CD4-positive, alpha-beta T cell (primary cell): ENCODE data around the gene ABITRAM. TPM values are rescaled to one million over a fixed set of nuclear protein-coding genes. Genes with fewer than 3 reads are reported as not detected.

Source experiments
- ATAC-seq: fragments of 200-7000 bp; cut with Tn5 transposase; one replicate; pipeline ENCODE4 v1.10.0; 2022; ENCODE audit warnings: mild to moderate bottlenecking; ENCODE audit not compliant: poor library complexity
- CTCF ChIA-PET: fragments of 350-600 bp; sonication (Branson Sonifier 250); formaldehyde crosslinking; loops from one replicate; lab custom pipeline; 2021; ENCODE audit warnings: antibody characterized with exemption, inconsistent platforms; lab: Charles Lee
- POLR2A ChIA-PET: fragments of 350-600 bp; sonication (Branson Sonifier 250); formaldehyde crosslinking; loops from one replicate; lab custom pipeline; 2021; ENCODE audit warnings: antibody characterized with exemption, inconsistent platforms; lab: Charles Lee
- DNase-seq, 14 experiments: peaks; one replicate each; pipeline ENCODE4 v3.0.0-alpha.2; 2013 to 2020; ENCODE audit warnings: mixed read lengths in 2 of 14
- H3K27ac ChIP-seq, 2 donors: one replicate each; pipeline versions ENCODE4 v1.5.1 to v1.7.0; 2013; ENCODE audit warnings: low read length in 2 of 2, low read depth in 1 of 2, mild to moderate bottlenecking in 1 of 2
- H3K27me3 ChIP-seq, 2 experiments: 1 replicate in 1 of 2; 2 replicates in 1 of 2; pipeline versions ENCODE4 v1.6.1 to v1.7.0; 2013; ENCODE audit warnings: low read length in 2 of 2, control low read depth in 1 of 2, mild to moderate bottlenecking in 1 of 2, moderate library complexity in 1 of 2; ENCODE audit not compliant: insufficient read depth in 2 of 2, control insufficient read depth in 1 of 2
- H3K36me3 ChIP-seq: one replicate; pipeline ENCODE4 v1.6.1; 2013; ENCODE audit warnings: low read length, control low read depth; ENCODE audit not compliant: insufficient read depth
- H3K4me1 ChIP-seq: one replicate; pipeline ENCODE4 v1.6.1; 2013; ENCODE audit warnings: low read length, control low read depth; ENCODE audit not compliant: insufficient read depth
- H3K4me3 ChIP-seq: one replicate; pipeline ENCODE4 v1.5.1; 2013; ENCODE audit warnings: mild to moderate bottlenecking, low read length, moderate library complexity
- H3K9me3 ChIP-seq, 2 experiments: 1 replicate in 1 of 2; 2 replicates in 1 of 2; pipeline versions ENCODE4 v1.6.1 to v1.7.0; 2013; ENCODE audit warnings: low read length in 2 of 2, mild to moderate bottlenecking in 2 of 2, control low read depth in 1 of 2, moderate library complexity in 1 of 2; ENCODE audit not compliant: control insufficient read depth in 1 of 2, insufficient read depth in 1 of 2
- H3K27ac Mint-ChIP-seq: one replicate; pipeline ENCODE4 v1.8.0; 2020; ENCODE audit warnings: mixed read lengths
- H3K27me3 Mint-ChIP-seq: one replicate; pipeline ENCODE4 v1.8.0; 2021; ENCODE audit warnings: mixed read lengths
- H3K36me3 Mint-ChIP-seq: one replicate; pipeline ENCODE4 v1.8.0; 2021; ENCODE audit warnings: low read depth, mixed read lengths
- H3K4me1 Mint-ChIP-seq: one replicate; pipeline ENCODE4 v1.8.0; 2021; ENCODE audit warnings: low read depth, mixed read lengths
- H3K4me3 Mint-ChIP-seq: one replicate; pipeline ENCODE4 v1.8.0; 2020; ENCODE audit warnings: mild to moderate bottlenecking, mixed read lengths
- H3K9me3 Mint-ChIP-seq: one replicate; pipeline ENCODE4 v1.8.0; 2020; ENCODE audit warnings: mixed read lengths
- CTCF ChIP-seq: fragments of 200-600 bp; IDR thresholded peaks from one replicate; pipeline ENCODE4 v1.8.0; 2022; ENCODE audit warnings: antibody characterized with exemption, mild to moderate bottlenecking
- intact Hi-C, 2 experiments: fragments of 100-400 bp; cut with DNase I in 1 of 2; cut with micrococcal nuclease in 1 of 2; formaldehyde crosslinking; loops; one replicate each; pipeline versions ENCODE4 v1.15.1 to v1.9.0; 2023 to 2025; cut with DNase I, micrococcal nuclease
- total RNA-seq, 174 experiments: library from RNA in 2 of 174; stranded (reverse) in 2 of 174; gene quantifications; one replicate each; pipeline ENCODE4 v1.2.3 and lab custom pipeline; 2021 to 2026

The ABITRAM gene
- total RNA-seq, 2 experiments from 2014 or later = 10.4 to 11.7 TPM

DNA sequence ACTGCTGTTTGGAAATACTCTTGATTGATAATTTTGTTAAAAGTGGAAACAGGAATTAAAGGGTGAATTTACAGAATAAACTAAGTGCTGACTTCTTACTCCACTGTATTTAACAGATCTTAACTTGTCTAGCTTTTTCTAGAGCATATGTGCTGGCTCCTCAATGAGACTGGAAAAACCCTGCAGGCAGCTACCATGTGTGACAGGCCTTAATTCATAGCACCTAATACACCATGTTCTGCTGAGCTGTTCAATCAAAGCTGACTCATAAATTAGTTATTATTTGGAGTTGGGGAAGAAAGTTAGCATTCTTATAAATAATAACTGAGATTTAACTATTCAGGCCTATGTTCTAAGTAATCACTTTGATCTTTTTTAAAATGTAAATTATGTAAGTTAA is 49.7 kb downstream of the ABITRAM start:
- ATAC-seq (no peak), DNase-seq (no peak)
- TF ChIP-seq CTCF = no peak
- no peak overlapping the region for H3K4me3 ChIP-seq
- ChIA-PET CTCF (interaction anchor here (1.1 kb wide), 1 partner anchor 15 kb away, joined by 3 read pairs; no protein-coding TSS in a partner anchor), POLR2A (no interaction called here)
- no peaks in the 10 kb centered on the region for H3K9me3 ChIP-seq
- no peaks in the 10 kb centered on the region for H3K27me3 Mint-ChIP-seq
- no peak overlapping the region for H3K27ac Mint-ChIP-seq
- no peak overlapping the region for H3K4me3 Mint-ChIP-seq
- H3K9me3 Mint-ChIP-seq = no peaks in the 10 kb centered on the region
- no peak overlapping the region for H3K27ac ChIP-seq
- H3K4me1 Mint-ChIP-seq = no peaks in the 10 kb centered on the region
- H3K27me3 ChIP-seq = no peaks in the 10 kb centered on the region
- H3K36me3 ChIP-seq = no peaks in the 10 kb centered on the region
- H3K36me3 Mint-ChIP-seq = no peaks in the 10 kb centered on the region
- intact Hi-C loops = no loop called here
- no peaks in the 10 kb centered on the region for H3K4me1 ChIP-seq

Other genes starting within 250 kb of the ABITRAM start
- gene ACTL7B, start 78.4 kb upstream of the ABITRAM start, total RNA-seq = under 1 TPM; 0.08 to 0.25 TPM
- gene ACTL7A, start 72.1 kb upstream of the ABITRAM start, total RNA-seq = not detected
- gene ELP1, start 276 bp upstream of the ABITRAM start, total RNA-seq = 10 to 100 TPM; 19.2 to 20.8 TPM
- gene CTNNAL1, start 79.1 kb downstream of the ABITRAM start, total RNA-seq = 1 to 10 TPM; 4.9 to 5.3 TPM
- gene TMEM245, start 185.5 kb downstream of the ABITRAM start, total RNA-seq = 10 to 100 TPM; 22.6 to 24.4 TPM
- gene FRRS1L, start 232.8 kb downstream of the ABITRAM start, total RNA-seq = not detected